GM23338 (cell line): ENCODE measurements around the gene F8.
"Not testable (repeated sequence)": the region's sequence is repeated elsewhere in the genome, so short reads cannot be mapped to it uniquely, and the experiment has no call there.

Source experiments
- CREB1 ChIP-seq: fragments of 250-450 bp; sonication (Bioruptor Pico); IDR thresholded peaks from 2 replicates; pipeline ENCODE4 v1.5.0; 2020; ENCODE audit warnings: low read depth, mild to moderate bottlenecking, moderate library complexity
- CTCF ChIP-seq, 2 experiments: fragments of 200-600 bp in 1 of 2; sonication (generic) in 1 of 2; conservative IDR thresholded peaks; 2 replicates each; pipeline versions ENCODE4 v1.5.1 to v1.6.1; 2016 to 2017; ENCODE audit warnings: antibody characterized with exemption in 2 of 2, low read depth in 2 of 2, mild to moderate bottlenecking in 2 of 2, moderate library complexity in 1 of 2
- ETS1 ChIP-seq: IDR thresholded peaks from 2 replicates; pipeline ENCODE4 v1.6.1; 2016; ENCODE audit warnings: antibody characterized with exemption
- EZH2 ChIP-seq: fragments of 200-600 bp; sonication (generic); IDR thresholded peaks from one replicate; pipeline ENCODE4 v1.8.0; 2017; ENCODE audit warnings: antibody characterized with exemption, mild to moderate bottlenecking, low read depth; ENCODE audit not compliant: unreplicated experiment
- EZH2phosphoT487 ChIP-seq: fragments of 200-600 bp; sonication (generic); IDR thresholded peaks from one replicate; pipeline ENCODE4 v1.8.1; 2018; ENCODE audit warnings: antibody characterized with exemption; ENCODE audit not compliant: unreplicated experiment
- JUNB ChIP-seq: IDR thresholded peaks from one replicate; pipeline ENCODE4 v1.6.1; 2016; ENCODE audit warnings: antibody characterized with exemption; ENCODE audit not compliant: unreplicated experiment
- NANOG ChIP-seq: IDR thresholded peaks from 2 replicates; pipeline ENCODE4 v1.6.1; 2016; ENCODE audit warnings: antibody characterized with exemption, borderline replicate concordance
- POLR2AphosphoS5 ChIP-seq: IDR thresholded peaks from 2 replicates; pipeline ENCODE4 v1.6.1; 2016; ENCODE audit warnings: antibody characterized with exemption, low read depth
- REST ChIP-seq: IDR thresholded peaks from one replicate; pipeline ENCODE4 v1.6.1; 2018; ENCODE audit warnings: antibody characterized with exemption; ENCODE audit not compliant: unreplicated experiment
- STAT1 ChIP-seq: IDR thresholded peaks from one replicate; pipeline ENCODE4 v1.6.1; 2016; ENCODE audit warnings: antibody characterized with exemption; ENCODE audit not compliant: unreplicated experiment
- ZNF114 ChIP-seq: fragments of 250-450 bp; sonication (Bioruptor Pico); IDR thresholded peaks from 2 replicates; pipeline ENCODE4 v1.5.0; 2020; ENCODE audit warnings: mild to moderate bottlenecking, moderate library complexity
- ZNF462 ChIP-seq: fragments of 250-450 bp; sonication (Bioruptor Pico); IDR thresholded peaks from 2 replicates; pipeline ENCODE4 v1.5.0; 2020; ENCODE audit warnings: mild to moderate bottlenecking, moderate library complexity

GRCh38 chrX:154884069-154884468, 138.5 kb downstream of the F8 start:
- TF ChIP-seq CTCF (conservative IDR thresholded peaks at IDR 0.05; ENCODE audit: low read depth in 2 of 2); JUNB; REST; POLR2AphosphoS5; EZH2; EZH2phosphoT487; ZNF462; CREB1 (CRISPR knock-in tag); STAT1; NANOG; ETS1; ZNF114 (CRISPR knock-in tag): not testable (repeated sequence)
